Panc1 (cell line): ENCODE results near the gene TMEM269. TPM values are rescaled to one million over a fixed set of nuclear protein-coding genes. Genes with fewer than 3 reads are reported as not detected.

Experiments
- ATAC-seq: fragments of 200-7000 bp; cut with Tn5 transposase; 2 replicates; pipeline ENCODE4 v1.9.1; 2020; ENCODE audit warnings: mild to moderate bottlenecking, moderate library complexity
- BruUV-seq: library from RNA; stranded (reverse); fragments of 400-500 nt; replicated peaks from 2 replicates; lab custom pipeline; 2021; lab: Mats Ljungman, UMichigan
- CTCF ChIA-PET: fragments of 300-600 bp; sonication (Branson Sonifier 250); formaldehyde crosslinking; loops from one replicate; lab custom pipeline; 2022; ENCODE audit warnings: antibody characterized with exemption; lab: Charles Lee
- POLR2A ChIA-PET: fragments of 300-600 bp; sonication (Branson Sonifier 250); formaldehyde crosslinking; loops from one replicate; lab custom pipeline; 2022; ENCODE audit warnings: antibody characterized with exemption; lab: Charles Lee
- DNase-seq: peaks from one replicate; pipeline ENCODE4 v3.0.0-alpha.2; 2010; ENCODE audit warnings: low read depth, low spot score
- H3K27ac ChIP-seq: 2 replicates; pipeline ENCODE4 v1.5.1; 2011; ENCODE audit warnings: mild to moderate bottlenecking, low read length, inconsistent platforms
- H3K27me3 ChIP-seq: fragments of 200-500 bp; sonication (Bioruptor generic); 2 replicates; pipeline ENCODE4 v1.6.0; 2014; ENCODE audit warnings: low read length, inconsistent platforms; ENCODE audit not compliant: control insufficient read depth, insufficient read depth
- H3K36me3 ChIP-seq: fragments of 200-500 bp; sonication (Bioruptor generic); 2 replicates; pipeline ENCODE4 v1.5.1; 2014; ENCODE audit warnings: inconsistent platforms, mild to moderate bottlenecking, low read length, moderate library complexity; ENCODE audit not compliant: control insufficient read depth, insufficient read depth
- H3K4me1 ChIP-seq: 2 replicates; pipeline ENCODE4 v1.5.1; 2011; ENCODE audit warnings: inconsistent platforms, mild to moderate bottlenecking, low read length, moderate library complexity; ENCODE audit not compliant: control insufficient read depth, insufficient read depth
- H3K4me3 ChIP-seq, 2 experiments: 2 replicates each; pipeline ENCODE4 v1.5.1; 2011 to 2012; ENCODE audit warnings: low read depth in 2 of 2, low read length in 2 of 2, mild to moderate bottlenecking in 2 of 2, inconsistent platforms in 1 of 2, moderate library complexity in 1 of 2
- H3K9me3 ChIP-seq: fragments of 200-500 bp; sonication (Bioruptor generic); 2 replicates; pipeline ENCODE4 v1.5.1; 2014; ENCODE audit warnings: low read depth, mild to moderate bottlenecking, inconsistent platforms, low read length, moderate library complexity; ENCODE audit not compliant: control insufficient read depth, insufficient read depth
- CTCF ChIP-seq: fragments of 450-650 bp; IDR thresholded peaks from 2 replicates; pipeline ENCODE4 v1.5.1; 2017; ENCODE audit warnings: mild to moderate bottlenecking
- POLR2AphosphoS5 ChIP-seq: IDR thresholded peaks from 2 replicates; pipeline ENCODE4 v1.6.1; 2012; ENCODE audit warnings: mild to moderate bottlenecking, low read depth, low read length, moderate library complexity
- REST ChIP-seq, 2 experiments: IDR thresholded peaks; 2 replicates each; pipeline ENCODE4 v1.6.1; 2011 to 2012; ENCODE audit warnings: low read depth in 2 of 2, control low read depth in 1 of 2, low read length in 1 of 2, mild to moderate bottlenecking in 1 of 2, moderate library complexity in 1 of 2; ENCODE audit not compliant: insufficient read depth in 1 of 2
- SIN3A ChIP-seq: IDR thresholded peaks from 2 replicates; pipeline ENCODE4 v1.6.1; 2012; ENCODE audit warnings: low read depth, mild to moderate bottlenecking, low read length, moderate library complexity, borderline replicate concordance; ENCODE audit not compliant: insufficient read depth
- TCF7L2 ChIP-seq: IDR thresholded peaks from 2 replicates; pipeline ENCODE4 v1.6.1; 2011; ENCODE audit warnings: mild to moderate bottlenecking, low read depth, low read length, inconsistent platforms
- in situ Hi-C: cut with HindIII; loops from 2 replicates; pipeline ENCODE4 v1.10.0; 2016; ENCODE audit warnings: low sequenced_read_pairs, low pct_unique_long_range_greater_than_20kb
- intact Hi-C: fragments of 100-400 bp; cut with micrococcal nuclease; formaldehyde crosslinking; loops from one replicate; pipeline ENCODE4 v1.10.0; 2022; ENCODE audit not compliant: unreplicated experiment
- total RNA-seq: library from RNA; stranded (reverse); gene quantifications from one replicate; pipeline ENCODE4 v1.2.1, GENCODE V29; 2021; ENCODE audit not compliant: unreplicated experiment

The TMEM269 gene
- total RNA-seq, 1 experiment from 2014 or later = 0.13 TPM

- Histone ChIP-seq H3K9me3 (no peaks in the 10 kb centered on the region), H3K4me1 (no peaks in the 10 kb centered on the region), H3K27me3 (no peaks in the 10 kb centered on the region), H3K36me3 (no peaks in the 10 kb centered on the region), H3K27ac (no peak overlapping the region), H3K4me3 (no peak overlapping the region)
- POLR2A ChIA-PET = no interaction called here
- no peak for DNase-seq
- TF ChIP-seq SIN3A (no peak), POLR2AphosphoS5 (no peak), CTCF (no peak), REST (IDR thresholded peaks at IDR 0.05; ENCODE audit: insufficient read depth in 1 of 2, low read depth in 2 of 2, low read length in 1 of 2) (no peak), TCF7L2 (no peak)
- BruUV-seq = no TSS peak
- intact Hi-C loops (loop anchor here (10.0 kb wide), 1 partner anchor 161 kb away; no protein-coding TSS in a partner anchor), in situ Hi-C loops (no loop called here)
- no peak for ATAC-seq
- CTCF ChIA-PET = no interaction called here
Measured at GRCh38 chr1:42735477-42736105, 49.2 kb upstream of the TMEM269 start.

GRCh38 chr1:42736152-42736551 lies 48.6 kb upstream of the TMEM269 start:
- Histone ChIP-seq H3K4me3 (no peak overlapping the region), H3K4me1 (no peaks in the 10 kb centered on the region), H3K9me3 (no peaks in the 10 kb centered on the region), H3K36me3 (no peaks in the 10 kb centered on the region), H3K27ac (no peak overlapping the region), H3K27me3 (no peaks in the 10 kb centered on the region)
- ATAC-seq (peak; percentile 75), DNase-seq (no peak)
- no TSS peak for BruUV-seq
- in situ Hi-C loops (no loop called here), intact Hi-C loops (loop anchor here (10.0 kb wide), 1 partner anchor 161 kb away; no protein-coding TSS in a partner anchor)
- ChIA-PET CTCF (no interaction called here), POLR2A (no interaction called here)
- TF ChIP-seq POLR2AphosphoS5 = no peak
- no peak for TF ChIP-seq SIN3A
- TF ChIP-seq TCF7L2 = no peak
